HepG2 (cell line): ENCODE measurements around the gene BHLHE23. TPM values are rescaled to one million over a fixed set of nuclear protein-coding genes. Genes with fewer than 3 reads are reported as not detected.
A peak's percentile ranks its signal among the peaks of the same experiment; 100 is the strongest.

Source experiments
- FOXP4 ChIP-seq: sonication (generic); formaldehyde crosslinking; IDR thresholded peaks from 2 replicates; pipeline ENCODE4 v1.4.0; 2020; ENCODE audit warnings: missing genetic modification reagents
- GMEB2 ChIP-seq: IDR thresholded peaks from 2 replicates; pipeline ENCODE4 v1.6.1; 2016; ENCODE audit warnings: missing biosample characterization, missing genetic modification reagents, low read depth
- HNRNPLL ChIP-seq: fragments of 200-400 bp; formaldehyde crosslinking; IDR thresholded peaks from 2 replicates; pipeline ENCODE4 v1.6.1; 2017; ENCODE audit warnings: mild to moderate bottlenecking, low read depth, low read length; ENCODE audit not compliant: poor library complexity, severe bottlenecking
- NFYC ChIP-seq: IDR thresholded peaks from 2 replicates; pipeline ENCODE4 v1.6.1; 2016; ENCODE audit warnings: missing genetic modification reagents, missing compliant biosample characterization
- PCBP1 ChIP-seq: fragments of 200-400 bp; formaldehyde crosslinking; IDR thresholded peaks from 2 replicates; pipeline ENCODE4 v1.6.1; 2017; ENCODE audit warnings: mild to moderate bottlenecking, low read depth, low read length, borderline replicate concordance
- PRDM10 ChIP-seq: sonication (generic); formaldehyde crosslinking; IDR thresholded peaks from 2 replicates; pipeline ENCODE4 v1.4.0; 2020; ENCODE audit warnings: low read depth, missing genetic modification reagents
- ZBTB40 ChIP-seq, 2 experiments: fragments of 450-650 bp in 1 of 2; sonication (generic) in 1 of 2; formaldehyde crosslinking in 1 of 2; IDR thresholded peaks; 2 replicates each; pipeline versions ENCODE4 v1.6.1 to v1.8.0; 2016 to 2022; ENCODE audit warnings: antibody characterized with exemption in 1 of 2, mild to moderate bottlenecking in 1 of 2, missing genetic modification reagents in 1 of 2
- ZFP1 ChIP-seq: IDR thresholded peaks from 2 replicates; pipeline ENCODE4 v1.6.1; 2016
- ZSCAN20 ChIP-seq: sonication (generic); formaldehyde crosslinking; IDR thresholded peaks from 2 replicates; pipeline ENCODE4 v1.4.0; 2020; ENCODE audit warnings: missing genetic modification reagents, mild to moderate bottlenecking, borderline replicate concordance
- polyA plus RNA-seq, 8 experiments: library from polyadenylated mRNA; depleted of rRNA in 3 of 8; stranded (reverse) in 7 of 8; unstranded in 1 of 8; fragments of >200 nt; fragmentation: Illumina TruSeq in 4 of 8; extraction: Trizol in 4 of 8; gene quantifications; 2 replicates each; pipeline versions ENCODE4 v1.2.1 to v1.2.3, GENCODE V29; 2011 to 2016; ENCODE audit warnings: low read depth in 4 of 8, missing spikeins in 1 of 8, mixed read lengths in 1 of 8; ENCODE audit not compliant: insufficient read depth in 1 of 8
- total RNA-seq, 5 experiments: library from RNA; depleted of rRNA; stranded (reverse); fragments of >200 nt; fragmentation: Illumina TruSeq; extraction: Trizol; gene quantifications; 2 replicates each; pipeline ENCODE4 v1.2.3, GENCODE V29; 2016; ENCODE audit warnings: low read depth in 1 of 5

Gene BHLHE23
- total and polyA plus RNA-seq, 2 of the 13 experiments (the other 11 are each of a cell fraction or from before 2014, with no cell fraction given) = not detected

- TF ChIP-seq HNRNPLL (peak; percentile 6), NFYC (CRISPR knock-in tag) (no peak), PCBP1 (0 out of 2 replicates have a peak, but pooled peaks have one; percentile 6), ZSCAN20 (no peak), PRDM10 (CRISPR knock-in tag) (0 out of 2 replicates have a peak, but pooled peaks have one; percentile 13), ZFP1 (CRISPR knock-in tag) (no peak), GMEB2 (CRISPR knock-in tag) (no peak), ZBTB40 (IDR thresholded peaks at IDR 0.05) (no peak), ZBTB40 (CRISPR knock-in tag; IDR thresholded peaks at IDR 0.05) (no peak), FOXP4 (CRISPR knock-in tag) (no peak; the same call in 1 of the 2 replicates)
Measured at GRCh38 chr20:62969179-62969760, 37.5 kb downstream of the BHLHE23 start (continued).
